Fibroblast of the aortic adventitia (primary cell): ENCODE measurements around the gene KRTAP10-4. TPM values are rescaled to one million over a fixed set of nuclear protein-coding genes. Genes with fewer than 3 reads are reported as not detected.
"Not testable (repeated sequence)": the region's sequence is repeated elsewhere in the genome, so short reads cannot be mapped to it uniquely, and the experiment has no call there.

Source experiments
- DNase-seq: peaks from one replicate; pipeline ENCODE4 v3.0.0-alpha.2; 2010; ENCODE audit warnings: low read depth
- H3K4me3 ChIP-seq: 2 replicates; pipeline ENCODE4 v1.5.1; 2011; ENCODE audit warnings: low read depth, mild to moderate bottlenecking, control low read depth, low read length, moderate library complexity
- CTCF ChIP-seq: IDR thresholded peaks from 2 replicates; pipeline ENCODE4 v1.5.1; 2011; ENCODE audit warnings: mild to moderate bottlenecking, low read length, control low read depth, inconsistent platforms; ENCODE audit not compliant: insufficient read depth
- total RNA-seq: library from RNA; depleted of rRNA; stranded (reverse); fragments of >200 nt; gene quantifications from 2 replicates; pipeline ENCODE4 v1.2.3, GENCODE V29; 2012; ENCODE audit warnings: low replicate concordance

Gene KRTAP10-4
- total RNA-seq, 1 donor, result not detected

GRCh38 chr21:44547656-44548331 lies 25.7 kb upstream of the KRTAP10-4 start:
- H3K4me3 ChIP-seq, result no peak overlapping the region
- no peak for DNase-seq
- TF ChIP-seq CTCF, result no peak

- no peak overlapping the region for H3K4me3 ChIP-seq
- TF ChIP-seq CTCF, result no peak
- no peak for DNase-seq
Measured at GRCh38 chr21:44548381-44548780, 25.1 kb upstream of the KRTAP10-4 start.

GRCh38 chr21:44548922-44549321 lies 24.6 kb upstream of the KRTAP10-4 start:
- peak; percentile 6 for DNase-seq
- TF ChIP-seq CTCF, result no peak
- no peak overlapping the region for H3K4me3 ChIP-seq

DNA sequence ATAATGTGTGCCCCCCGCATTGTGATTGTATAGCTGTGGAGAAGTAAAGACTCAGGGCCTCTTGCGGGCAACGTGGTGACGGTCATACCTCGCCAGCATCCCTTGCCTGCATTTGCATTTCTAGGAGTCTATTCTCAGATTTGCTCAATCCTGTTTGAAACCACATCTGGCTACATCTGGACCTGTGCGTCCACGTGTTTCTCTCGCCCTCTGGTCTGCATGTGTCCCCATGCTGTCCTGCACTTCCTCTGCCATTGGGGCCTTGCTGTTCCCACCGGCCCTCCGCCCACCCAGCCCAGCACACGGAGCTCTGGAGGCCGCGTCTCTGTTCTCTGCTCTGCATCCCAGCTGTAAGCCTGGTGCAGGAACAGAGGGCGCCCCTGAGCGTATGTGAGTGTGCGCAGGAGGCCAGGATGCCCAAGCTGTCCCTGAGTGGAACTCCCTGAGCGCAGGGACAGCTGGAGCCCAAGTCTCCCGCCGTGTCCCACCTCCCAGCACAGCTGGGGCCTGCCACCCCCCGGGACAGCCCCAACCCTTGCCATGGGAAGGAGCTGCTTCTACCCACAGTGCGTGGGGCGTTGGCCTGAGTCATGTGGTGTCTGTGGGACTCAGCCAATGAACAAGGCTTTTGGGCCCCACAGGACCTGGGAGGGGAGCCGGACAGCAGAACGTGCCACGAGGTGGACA lies 23.9 kb upstream of the KRTAP10-4 start:
- TF ChIP-seq CTCF, result no peak
- no peak for DNase-seq
- H3K4me3 ChIP-seq, result no peak overlapping the region

DNA sequence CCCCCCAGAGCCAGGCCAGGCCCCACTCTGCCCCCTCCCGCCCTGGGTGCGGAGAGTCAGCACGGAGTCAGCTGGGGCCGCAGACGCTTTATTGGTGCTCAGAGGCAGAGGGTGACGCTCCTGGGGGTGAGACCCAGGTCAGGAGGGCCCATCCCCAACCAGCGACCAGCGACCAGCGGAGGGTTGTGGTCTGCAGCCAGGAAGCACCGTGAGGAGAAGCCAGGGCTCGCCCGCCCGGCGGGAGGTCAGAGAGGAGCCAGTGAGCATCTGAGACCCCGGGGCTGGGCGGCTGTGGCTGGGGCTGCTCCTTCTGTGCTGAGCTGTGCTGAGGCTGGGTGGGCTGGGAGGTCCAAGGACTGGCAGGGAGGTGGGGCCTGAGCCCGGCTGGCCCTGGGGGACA lies 23.2 kb upstream of the KRTAP10-4 start:
- H3K4me3 ChIP-seq, DNase-seq: not testable (repeated sequence)

- DNase-seq, result no peak
- no peak overlapping the region for H3K4me3 ChIP-seq
- TF ChIP-seq CTCF, result no peak
Measured at GRCh38 chr21:44550807-44551206, 22.7 kb upstream of the KRTAP10-4 start.

- no peak for DNase-seq
- no peak within 1 kb of the TSS for H3K4me3 ChIP-seq
- TF ChIP-seq CTCF, result no peak
Measured at GRCh38 chr21:44551340-44551961, 22.1 kb upstream of the KRTAP10-4 start, which contains the start of gene KRTAP10-2. Gene KRTAP10-2, minus strand, starts transcription at chr21:44551505. Its CDS starts 47 bp downstream, at chr21:44551458.
